SU-DHL-6 (cell line): ENCODE measurements around the gene ITPKC.
A peak's percentile ranks its signal among the peaks of the same experiment; 100 is the strongest.

Source experiments
- H2AFZ ChIP-seq: fragments of 200-600 bp; sonication (generic); 2 replicates; pipeline ENCODE4 v1.6.1; 2014; ENCODE audit warnings: low read depth, mild to moderate bottlenecking, moderate library complexity, mixed read lengths, antibody characterized with exemption, low read length; ENCODE audit not compliant: severe bottlenecking
- H3F3A ChIP-seq: fragments of 200-600 bp; shearing (Covaris generic); 2 replicates; pipeline ENCODE4 v1.6.0; 2016; ENCODE audit warnings: antibody characterized with exemption, mild to moderate bottlenecking; ENCODE audit not compliant: insufficient read depth
- H3K27ac ChIP-seq: fragments of 200-600 bp; sonication (generic); 2 replicates; pipeline ENCODE4 v1.5.1; 2016; ENCODE audit warnings: low read depth, mild to moderate bottlenecking, low read length, moderate library complexity, mixed read lengths
- H3K27me3 ChIP-seq: fragments of 200-600 bp; sonication (generic), shearing (Covaris generic); 2 replicates; pipeline ENCODE4 v1.6.0; 2014; ENCODE audit warnings: mild to moderate bottlenecking, low read length
- H3K36me3 ChIP-seq: fragments of 200-600 bp; sonication (generic); 2 replicates; pipeline ENCODE4 v1.6.1; 2014; ENCODE audit warnings: mild to moderate bottlenecking, low read length, mixed read lengths
- H3K4me2 ChIP-seq: fragments of 300-600, 200-600 bp; shearing (Covaris generic), sonication (generic); 2 replicates; pipeline ENCODE4 v1.6.0; 2014; ENCODE audit warnings: low read length, low read depth, mild to moderate bottlenecking; ENCODE audit not compliant: poor library complexity, severe bottlenecking
- H3K4me3 ChIP-seq: fragments of 200-600 bp; sonication (generic); 2 replicates; pipeline ENCODE4 v1.5.1; 2014; ENCODE audit warnings: antibody characterized with exemption, low read length, mild to moderate bottlenecking, mixed read lengths; ENCODE audit not compliant: insufficient read depth, poor library complexity, severe bottlenecking
- H3K79me2 ChIP-seq: fragments of 200-600 bp; sonication (generic); 2 replicates; pipeline ENCODE4 v1.6.1; 2014; ENCODE audit warnings: mild to moderate bottlenecking, low read length, moderate library complexity; ENCODE audit not compliant: insufficient read depth
- H3K9ac ChIP-seq: fragments of 200-600 bp; sonication (generic); 2 replicates; pipeline ENCODE4 v1.7.0; 2014; ENCODE audit warnings: mild to moderate bottlenecking, low read length
- H3K9me2 ChIP-seq: fragments of 200-600 bp; sonication (generic); replicated peaks from 2 replicates; pipeline ENCODE4 v1.6.1; 2014; ENCODE audit warnings: low read length; ENCODE audit not compliant: insufficient read depth
- H3K9me3 ChIP-seq: fragments of 200-600 bp; sonication (generic); 2 replicates; pipeline ENCODE4 v1.6.1; 2014; ENCODE audit warnings: low read length, mixed read lengths; ENCODE audit not compliant: insufficient read depth
- H4K20me1 ChIP-seq: fragments of 200-600 bp; sonication (generic); 2 replicates; pipeline ENCODE4 v1.6.1; 2014; ENCODE audit warnings: low read depth, mild to moderate bottlenecking, antibody characterized with exemption, low read length, moderate library complexity, mixed read lengths
- EZH2phosphoT487 ChIP-seq: fragments of 200-600 bp; sonication (generic), shearing (Covaris generic); conservative IDR thresholded peaks from 2 replicates; pipeline ENCODE4 v1.6.1; 2018; ENCODE audit warnings: mild to moderate bottlenecking, antibody characterized with exemption, low read length, moderate library complexity, mixed read lengths
- TF ChIP-seq, protein P1 (sequence below): fragments of 200-600 bp; sonication (generic); IDR thresholded peaks from one replicate; pipeline ENCODE4 v1.5.1; 2017; ENCODE audit warnings: antibody characterized with exemption, mild to moderate bottlenecking, low read length, moderate library complexity; ENCODE audit not compliant: insufficient read depth, poor library complexity, severe bottlenecking

Gene ITPKC

DNA sequence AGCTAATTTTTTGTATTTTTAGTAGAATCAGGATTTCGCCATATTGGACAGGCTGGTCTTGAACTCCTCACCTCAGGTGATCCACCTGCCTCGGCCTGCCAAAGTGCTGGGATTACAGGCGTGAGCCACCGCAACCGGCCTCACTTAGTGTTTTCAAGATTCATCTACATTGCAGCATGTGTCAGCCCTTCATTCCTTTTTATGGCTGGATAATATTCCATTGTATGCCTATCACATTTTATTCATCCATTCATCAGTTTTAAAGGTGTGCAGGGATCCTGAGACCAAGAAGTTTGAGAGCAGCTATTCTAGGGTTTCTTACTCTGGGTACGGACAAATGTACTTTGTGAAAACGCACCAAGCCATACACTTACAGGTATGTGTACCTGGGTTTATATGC lies 9.3 kb upstream of the ITPKC start:
- H3K27ac ChIP-seq = no peak overlapping the region
- no peaks in the 10 kb centered on the region for H3F3A ChIP-seq
- no peak for TF ChIP-seq EZH2phosphoT487
- TF ChIP-seq, protein P1, sequence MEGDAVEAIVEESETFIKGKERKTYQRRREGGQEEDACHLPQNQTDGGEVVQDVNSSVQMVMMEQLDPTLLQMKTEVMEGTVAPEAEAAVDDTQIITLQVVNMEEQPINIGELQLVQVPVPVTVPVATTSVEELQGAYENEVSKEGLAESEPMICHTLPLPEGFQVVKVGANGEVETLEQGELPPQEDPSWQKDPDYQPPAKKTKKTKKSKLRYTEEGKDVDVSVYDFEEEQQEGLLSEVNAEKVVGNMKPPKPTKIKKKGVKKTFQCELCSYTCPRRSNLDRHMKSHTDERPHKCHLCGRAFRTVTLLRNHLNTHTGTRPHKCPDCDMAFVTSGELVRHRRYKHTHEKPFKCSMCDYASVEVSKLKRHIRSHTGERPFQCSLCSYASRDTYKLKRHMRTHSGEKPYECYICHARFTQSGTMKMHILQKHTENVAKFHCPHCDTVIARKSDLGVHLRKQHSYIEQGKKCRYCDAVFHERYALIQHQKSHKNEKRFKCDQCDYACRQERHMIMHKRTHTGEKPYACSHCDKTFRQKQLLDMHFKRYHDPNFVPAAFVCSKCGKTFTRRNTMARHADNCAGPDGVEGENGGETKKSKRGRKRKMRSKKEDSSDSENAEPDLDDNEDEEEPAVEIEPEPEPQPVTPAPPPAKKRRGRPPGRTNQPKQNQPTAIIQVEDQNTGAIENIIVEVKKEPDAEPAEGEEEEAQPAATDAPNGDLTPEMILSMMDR = no peak
- no peaks in the 10 kb centered on the region for H3K9me2 ChIP-seq
- no peak overlapping the region for H3K9ac ChIP-seq
- H3K36me3 ChIP-seq = no peaks in the 10 kb centered on the region; the same call in 1 of the 2 replicates
- H3K79me2 ChIP-seq = no peaks in the 10 kb centered on the region
- no peak overlapping the region for H2AFZ ChIP-seq
- H3K4me2 ChIP-seq = no peak overlapping the region
- H3K27me3 ChIP-seq = no peaks in the 10 kb centered on the region
- H3K9me3 ChIP-seq = no peaks in the 10 kb centered on the region
- no peaks in the 10 kb centered on the region for H4K20me1 ChIP-seq
- no peak overlapping the region for H3K4me3 ChIP-seq

DNA sequence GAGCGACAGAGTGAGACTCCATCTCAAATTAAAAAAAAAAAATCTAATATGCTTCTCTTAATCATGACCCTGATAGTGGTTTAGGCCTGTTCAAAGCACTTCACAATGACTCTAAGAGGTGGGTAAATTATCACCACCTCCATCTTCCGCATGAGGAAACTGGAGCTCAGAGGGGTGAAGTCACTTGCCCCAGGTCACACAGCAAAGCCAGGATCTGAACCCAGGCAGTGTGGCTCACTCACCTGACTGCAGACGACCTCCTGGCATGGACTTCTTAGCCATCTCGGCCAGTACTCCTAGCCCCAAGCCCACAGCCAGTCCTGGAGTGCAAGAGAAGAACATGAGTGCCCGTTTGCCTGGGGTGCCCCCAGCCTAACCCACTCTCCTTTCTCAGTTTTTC lies 7.1 kb upstream of the ITPKC start:
- H3K27ac ChIP-seq = no peak overlapping the region
- no peaks in the 10 kb centered on the region for H3K27me3 ChIP-seq
- no peaks in the 10 kb centered on the region for H3F3A ChIP-seq
- H3K9me2 ChIP-seq = no peaks in the 10 kb centered on the region
- no peaks in the 10 kb centered on the region; the same call in 1 of the 2 replicates for H3K36me3 ChIP-seq
- H3K9ac ChIP-seq = no peak overlapping the region
- H3K4me3 ChIP-seq = no peak overlapping the region
- no peaks in the 10 kb centered on the region for H3K79me2 ChIP-seq
- H3K9me3 ChIP-seq = no peaks in the 10 kb centered on the region
- no peak overlapping the region for H3K4me2 ChIP-seq
- H2AFZ ChIP-seq = no peak overlapping the region
- no peaks in the 10 kb centered on the region for H4K20me1 ChIP-seq
- TF ChIP-seq, protein P1 = no peak
- no peak for TF ChIP-seq EZH2phosphoT487

GRCh38 chr19:40713939-40714338 lies 3.0 kb upstream of the ITPKC start:
- Histone ChIP-seq H2AFZ (no peak overlapping the region), H3K4me3 (no peak overlapping the region), H3K79me2 (peaks cover 18% of the 10 kb centered on the region), H3K36me3 (no peaks in the 10 kb centered on the region; the same call in 1 of the 2 replicates), H3F3A (peaks cover 15% of the 10 kb centered on the region), H3K9me3 (no peaks in the 10 kb centered on the region), H3K4me2 (peak overlapping the region; percentile 86), H3K9ac (peak overlapping the region; percentile 67), H3K27me3 (no peaks in the 10 kb centered on the region), H3K9me2 (no peaks in the 10 kb centered on the region), H3K27ac (no peak overlapping the region), H4K20me1 (no peaks in the 10 kb centered on the region)
- TF ChIP-seq, protein P1 = no peak
- TF ChIP-seq EZH2phosphoT487 = no peak
